T-helper 17 cell (primary cell): ENCODE measurements around the gene LMX1B. TPM values are rescaled to one million over a fixed set of nuclear protein-coding genes. Genes with fewer than 3 reads are reported as not detected.
A peak's percentile ranks its signal among the peaks of the same experiment; 100 is the strongest.

Experiments used
- ATAC-seq: fragments of 150-1000 bp; cut with Tn5 transposase; 2 replicates; pipeline ENCODE4 v1.10.0; 2021; ENCODE audit warnings: mild to moderate bottlenecking, moderate library complexity
- DNase-seq, 3 donors: peaks; one replicate each; pipeline versions ENCODE4 v3.0.0 to v3.0.0-alpha.2; 2020 to 2021
- H3K9me3 ChIP-seq: one replicate; pipeline ENCODE4 v1.7.0; 2013; ENCODE audit warnings: low read length, mild to moderate bottlenecking; ENCODE audit not compliant: control insufficient read depth, poor library complexity, severe bottlenecking
- H3K27ac Mint-ChIP-seq: one replicate; pipeline ENCODE4 v1.8.0; 2022; ENCODE audit warnings: mild to moderate bottlenecking, moderate library complexity, mixed read lengths
- H3K27me3 Mint-ChIP-seq: one replicate; pipeline ENCODE4 v1.8.0; 2022; ENCODE audit warnings: mixed read lengths
- H3K36me3 Mint-ChIP-seq: one replicate; pipeline ENCODE4 v1.8.0; 2022; ENCODE audit warnings: low read depth, mixed read lengths
- H3K4me1 Mint-ChIP-seq: one replicate; pipeline ENCODE4 v1.8.0; 2022; ENCODE audit warnings: mild to moderate bottlenecking, mixed read lengths
- H3K4me3 Mint-ChIP-seq: one replicate; pipeline ENCODE4 v1.8.0; 2022; ENCODE audit warnings: mild to moderate bottlenecking, moderate library complexity, mixed read lengths
- total RNA-seq, 4 donors: library from RNA in 2 of 4; stranded (reverse) in 2 of 4; gene quantifications; one replicate each; pipeline ENCODE4 v1.2.3 and lab custom pipeline; 2022 to 2026

LMX1B gene
- total RNA-seq, 2 donors from 2014 or later: not detected

GRCh38 chr9:126668058-126668457 is 54.3 kb downstream of the LMX1B start:
- no peak overlapping the region for H3K27ac Mint-ChIP-seq
- no peak for ATAC-seq
- H3K9me3 ChIP-seq: no peaks in the 10 kb centered on the region
- no peak for DNase-seq
- H3K36me3 Mint-ChIP-seq: no peaks in the 10 kb centered on the region
- no peaks in the 10 kb centered on the region for H3K4me1 Mint-ChIP-seq
- peaks cover 20% of the 10 kb centered on the region for H3K27me3 Mint-ChIP-seq
- H3K4me3 Mint-ChIP-seq: no peak overlapping the region

DNA sequence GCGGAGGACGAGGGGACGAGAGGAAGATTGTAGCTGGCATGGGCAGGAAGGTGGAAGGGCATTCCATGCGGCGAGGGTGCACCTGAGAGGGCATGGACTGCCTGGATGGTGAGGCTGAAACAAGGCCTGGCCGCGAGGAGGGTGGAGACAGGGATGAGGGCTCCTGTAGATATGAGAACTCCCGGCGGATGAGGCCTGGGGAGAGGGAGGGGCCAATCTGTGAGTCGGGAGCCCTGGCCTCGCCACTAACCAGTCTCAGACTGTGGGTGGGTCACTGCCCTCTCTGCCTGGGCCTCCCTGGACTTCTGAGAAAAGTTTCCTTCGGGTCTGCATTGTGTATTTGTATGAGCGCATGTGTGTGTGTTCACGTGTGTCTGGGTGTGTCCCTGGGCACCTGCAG is 55.4 kb downstream of the LMX1B start:
- H3K4me1 Mint-ChIP-seq: no peaks in the 10 kb centered on the region
- no peak overlapping the region for H3K27ac Mint-ChIP-seq
- no peak for ATAC-seq
- no peak for DNase-seq
- H3K36me3 Mint-ChIP-seq: no peaks in the 10 kb centered on the region
- peaks cover 26% of the 10 kb centered on the region for H3K27me3 Mint-ChIP-seq
- H3K4me3 Mint-ChIP-seq: no peak overlapping the region
- H3K9me3 ChIP-seq: no peaks in the 10 kb centered on the region

DNA sequence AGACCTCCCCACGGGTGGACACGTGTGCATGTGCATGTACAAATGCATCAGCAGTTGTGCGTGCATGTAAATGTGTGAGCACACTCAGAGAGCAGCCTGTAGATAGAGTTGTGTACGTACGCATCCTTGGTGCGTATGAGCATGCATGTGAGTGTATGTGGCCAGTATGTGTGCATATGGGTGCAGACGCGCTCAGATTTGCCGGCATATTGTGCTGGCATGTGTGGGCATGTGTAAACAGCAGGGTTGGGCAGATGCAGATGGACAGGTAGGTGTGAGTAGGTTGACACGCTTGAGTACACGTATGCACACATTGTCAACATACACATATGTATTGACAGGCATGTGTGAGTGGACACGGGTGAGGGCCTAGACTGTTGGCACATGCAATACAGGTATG is 56.5 kb downstream of the LMX1B start:
- no peak overlapping the region for H3K27ac Mint-ChIP-seq
- H3K4me1 Mint-ChIP-seq: peaks cover 4% of the 10 kb centered on the region
- H3K36me3 Mint-ChIP-seq: peaks cover 5% of the 10 kb centered on the region
- H3K27me3 Mint-ChIP-seq: peaks cover 34% of the 10 kb centered on the region
- DNase-seq: no peak
- no peaks in the 10 kb centered on the region for H3K9me3 ChIP-seq
- ATAC-seq: no peak
- H3K4me3 Mint-ChIP-seq: no peak overlapping the region

GRCh38 chr9:126671381-126671831 is 57.7 kb downstream of the LMX1B start:
- Mint-ChIP-seq H3K4me1 (peaks cover 9% of the 10 kb centered on the region), H3K27me3 (peaks cover 40% of the 10 kb centered on the region), H3K36me3 (peaks cover 9% of the 10 kb centered on the region), H3K27ac (no peak overlapping the region), H3K4me3 (no peak overlapping the region)
- ATAC-seq: no peak
- no peak for DNase-seq
- no peaks in the 10 kb centered on the region for H3K9me3 ChIP-seq

DNA sequence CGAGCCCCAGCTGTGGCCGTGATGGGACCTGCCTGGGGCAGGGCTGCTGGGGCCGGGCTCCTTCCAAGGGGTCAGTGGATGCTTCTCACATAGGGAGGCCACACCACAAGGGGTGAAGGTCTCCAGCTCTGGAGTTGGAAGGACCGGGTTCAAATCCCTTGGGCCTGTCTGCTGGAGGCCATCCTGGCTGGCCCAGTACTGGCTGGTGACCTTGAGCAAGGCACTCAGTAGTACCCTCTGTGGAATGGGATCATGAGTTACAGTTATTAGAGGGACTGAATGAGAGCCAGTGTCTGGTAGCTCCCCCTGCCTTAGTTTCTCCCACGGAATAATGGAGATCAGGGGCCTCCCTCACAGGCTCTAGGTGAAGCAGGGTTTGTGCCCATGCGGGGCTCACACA is 58.3 kb downstream of the LMX1B start:
- Mint-ChIP-seq H3K4me1 (peaks cover 9% of the 10 kb centered on the region), H3K27ac (no peak overlapping the region), H3K4me3 (no peak overlapping the region), H3K36me3 (peaks cover 9% of the 10 kb centered on the region), H3K27me3 (peaks cover 46% of the 10 kb centered on the region)
- DNase-seq: no peak
- H3K9me3 ChIP-seq: no peaks in the 10 kb centered on the region
- no peak for ATAC-seq

- H3K27me3 Mint-ChIP-seq: peaks cover 54% of the 10 kb centered on the region
These were observed 59.0 kb downstream of the LMX1B start for GRCh38 chr9:126672634-126673284.

DNA sequence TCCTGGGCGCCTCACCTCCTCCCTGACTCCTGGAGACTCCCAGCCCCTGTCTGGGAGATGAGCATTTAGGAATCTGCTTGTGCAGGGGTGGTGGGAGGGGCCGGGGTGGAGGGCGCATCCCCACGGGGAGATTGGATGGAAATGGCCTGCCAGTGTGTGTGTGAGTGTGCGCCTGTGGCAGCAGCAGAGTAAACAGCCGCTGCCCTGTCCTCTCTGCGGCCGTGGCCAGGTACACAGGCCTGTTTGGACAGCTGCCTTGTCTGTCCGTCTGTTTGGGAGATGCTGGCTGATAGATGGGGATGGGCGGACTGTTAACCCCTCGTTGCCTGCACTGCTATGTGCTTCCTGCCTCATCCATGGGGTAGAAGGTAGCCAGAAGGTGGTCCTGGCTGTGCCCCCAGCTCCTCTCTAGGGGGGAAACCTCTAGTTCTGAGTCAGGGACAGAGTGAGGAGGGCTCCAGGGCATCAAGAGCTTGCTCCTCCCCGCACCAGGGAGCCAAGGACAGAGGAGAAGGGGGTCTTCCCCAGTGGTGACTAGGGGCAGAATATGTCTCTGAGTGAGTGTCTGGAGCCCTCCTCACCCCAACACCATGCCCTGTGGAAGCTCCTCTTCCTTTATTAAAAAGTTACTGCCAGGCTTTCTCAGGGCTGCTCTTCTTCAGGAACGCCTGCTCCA is 60.1 kb downstream of the LMX1B start:
- no peaks in the 10 kb centered on the region for H3K9me3 ChIP-seq
- Mint-ChIP-seq H3K27ac (no peak overlapping the region), H3K4me3 (no peak overlapping the region), H3K27me3 (peaks cover 64% of the 10 kb centered on the region), H3K36me3 (peaks cover 11% of the 10 kb centered on the region), H3K4me1 (peaks cover 15% of the 10 kb centered on the region)
- ATAC-seq (no peak), DNase-seq (no peak)

More at GRCh38 chr9:126672634-126673284, 59.0 kb downstream of the LMX1B start:
- Mint-ChIP-seq H3K4me3 (no peak overlapping the region), H3K27ac (no peak overlapping the region), H3K4me1 (peaks cover 15% of the 10 kb centered on the region), H3K36me3 (peaks cover 11% of the 10 kb centered on the region)
- no peaks in the 10 kb centered on the region for H3K9me3 ChIP-seq
- no peak for ATAC-seq
- no peak for DNase-seq

- ATAC-seq (no peak), DNase-seq (no peak)
- H3K4me3 Mint-ChIP-seq: no peak overlapping the region
- H3K27me3 Mint-ChIP-seq: peaks cover 72% of the 10 kb centered on the region
- H3K4me1 Mint-ChIP-seq: peaks cover 15% of the 10 kb centered on the region
- H3K9me3 ChIP-seq: no peaks in the 10 kb centered on the region
- H3K36me3 Mint-ChIP-seq: peaks cover 15% of the 10 kb centered on the region
- no peak overlapping the region for H3K27ac Mint-ChIP-seq
These were observed 60.8 kb downstream of the LMX1B start for GRCh38 chr9:126674365-126675146.

- Mint-ChIP-seq H3K4me1 (peaks cover 15% of the 10 kb centered on the region), H3K4me3 (no peak overlapping the region), H3K36me3 (peaks cover 17% of the 10 kb centered on the region), H3K27ac (no peak overlapping the region), H3K27me3 (peaks cover 77% of the 10 kb centered on the region)
- no peaks in the 10 kb centered on the region for H3K9me3 ChIP-seq
- DNase-seq: no peak
- no peak for ATAC-seq
These were observed 61.4 kb downstream of the LMX1B start for GRCh38 chr9:126675147-126675467.

GRCh38 chr9:126676102-126676684 is 62.5 kb downstream of the LMX1B start:
- Mint-ChIP-seq H3K36me3 (peaks cover 17% of the 10 kb centered on the region), H3K4me3 (no peak overlapping the region), H3K4me1 (peaks cover 17% of the 10 kb centered on the region), H3K27ac (no peak overlapping the region), H3K27me3 (peaks cover 88% of the 10 kb centered on the region)
- no peak for DNase-seq
- no peaks in the 10 kb centered on the region for H3K9me3 ChIP-seq
- no peak for ATAC-seq

DNA sequence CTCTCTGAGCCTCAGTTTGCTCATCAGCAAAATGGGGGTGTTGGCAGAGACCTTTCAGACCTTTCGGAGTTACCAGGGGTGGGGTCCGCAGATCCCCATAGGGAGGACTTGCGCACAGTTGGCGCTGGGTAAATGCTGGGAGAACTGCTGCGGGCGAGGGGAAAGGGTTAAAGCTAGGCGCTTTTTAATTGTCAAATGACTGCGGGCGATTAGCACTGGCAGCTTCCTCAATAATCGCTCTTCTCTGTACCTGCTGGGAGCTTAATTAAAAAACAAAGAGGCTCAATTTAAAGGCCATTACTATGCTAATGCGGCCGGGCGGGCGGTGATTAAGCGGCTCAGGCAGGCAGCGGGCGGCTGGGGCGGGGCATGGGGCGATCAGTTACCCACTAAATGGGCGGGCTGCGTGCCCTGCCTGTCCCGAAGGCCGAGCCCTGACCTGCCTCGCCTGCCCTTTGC is 63.0 kb downstream of the LMX1B start:
- ATAC-seq (no peak), DNase-seq (no peak)
- Mint-ChIP-seq H3K4me3 (no peak overlapping the region), H3K27me3 (peaks cover 92% of the 10 kb centered on the region), H3K27ac (no peak overlapping the region), H3K4me1 (peaks cover 19% of the 10 kb centered on the region), H3K36me3 (peaks cover 17% of the 10 kb centered on the region)
- H3K9me3 ChIP-seq: no peaks in the 10 kb centered on the region

DNA sequence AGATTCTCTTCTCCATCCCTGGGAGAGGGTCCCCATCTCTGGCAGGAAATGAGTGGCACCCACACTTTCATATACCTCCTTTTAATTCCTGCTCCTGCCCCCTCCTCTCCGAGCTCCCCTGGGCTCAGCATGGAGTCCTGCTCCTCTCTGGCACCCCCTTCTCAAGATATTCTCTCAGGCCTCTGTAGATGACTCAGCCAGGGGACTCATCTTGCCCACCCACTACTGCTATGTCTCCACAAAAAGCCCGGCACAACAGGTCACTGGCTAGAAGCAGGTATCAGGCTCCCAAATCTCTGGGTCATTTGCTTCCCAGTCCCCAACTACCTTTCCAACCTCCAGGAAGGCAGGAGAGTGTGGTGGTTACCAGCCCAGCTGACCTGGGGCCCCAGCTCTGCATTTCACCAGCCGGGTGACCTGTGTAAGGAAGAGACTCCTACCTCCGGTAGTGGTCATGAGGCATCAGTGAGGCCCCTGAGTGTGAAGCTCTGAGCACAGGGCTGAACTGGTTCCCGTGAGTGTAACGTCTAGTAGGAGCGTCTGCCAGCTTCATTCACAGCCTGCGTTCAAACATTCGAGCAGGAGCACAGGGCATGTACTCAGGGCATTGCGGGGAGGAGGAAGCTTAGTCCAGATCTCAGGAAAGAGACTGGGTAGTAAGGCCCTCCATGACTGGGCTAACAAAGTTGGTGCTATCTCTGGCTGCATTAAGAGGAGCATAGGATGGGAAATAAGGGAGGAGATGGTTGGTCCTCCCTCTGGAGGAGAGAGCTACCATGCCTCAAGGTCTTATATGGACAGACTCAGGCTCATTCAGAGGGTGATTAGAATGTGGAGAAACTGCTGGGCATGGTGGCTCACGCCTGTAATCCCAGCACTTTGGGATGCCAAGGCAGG is 63.7 kb downstream of the LMX1B start:
- ATAC-seq: no peak
- H3K9me3 ChIP-seq: no peaks in the 10 kb centered on the region
- Mint-ChIP-seq H3K4me3 (peak overlapping the region; percentile 49), H3K27me3 (peaks cover 92% of the 10 kb centered on the region), H3K27ac (no peak overlapping the region), H3K36me3 (peaks cover 20% of the 10 kb centered on the region), H3K4me1 (peaks cover 21% of the 10 kb centered on the region)
- DNase-seq: no peak
